Measurements from ENCODE around the gene TMEM35A. TPM values are rescaled to one million over a fixed set of nuclear protein-coding genes. Genes with fewer than 3 reads are reported as not detected.
"Not testable (repeated sequence)": the region's sequence is repeated elsewhere in the genome, so short reads cannot be mapped to it uniquely, and the experiment has no call there.

TMEM35A gene
- 1.9 TPM in 2 replicates for total RNA-seq

GRCh38 chrX:101078716-101079598 lies at the start of gene TMEM35A:
Gene TMEM35A, plus strand, starts transcription at chrX:101078879. Its CDS starts 124 bp downstream, at chrX:101079003.
- peak in 1 of 2 donors; percentile 16 for DNase-seq (ENCODE audit: low read depth in 2 of 2)

- no peak for DNase-seq (ENCODE audit: low read depth in 2 of 2)
Measured at GRCh38 chrX:101029665-101030064, 49.0 kb upstream of the TMEM35A start.

DNA sequence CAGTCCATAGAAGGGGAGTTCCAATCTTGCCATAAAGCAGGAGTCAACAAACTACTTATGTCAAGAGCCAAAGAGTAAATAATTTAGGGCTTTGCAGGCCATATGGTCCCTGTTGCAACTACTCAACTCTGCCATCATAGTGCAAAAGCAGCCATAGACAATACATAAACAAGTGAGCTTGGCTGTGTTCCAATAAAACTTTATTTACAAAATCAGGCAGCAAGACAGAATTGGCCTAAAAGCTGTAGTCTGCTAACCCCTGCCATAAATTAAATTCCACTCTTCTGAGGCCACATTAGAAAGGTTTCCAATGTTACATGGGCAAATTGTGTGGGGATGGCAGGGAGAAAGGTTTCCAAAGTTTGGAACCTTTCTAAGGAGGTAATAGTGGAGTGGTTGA lies 41.4 kb upstream of the TMEM35A start:
- DNase-seq (ENCODE audit: low read depth in 2 of 2): no peak

DNA sequence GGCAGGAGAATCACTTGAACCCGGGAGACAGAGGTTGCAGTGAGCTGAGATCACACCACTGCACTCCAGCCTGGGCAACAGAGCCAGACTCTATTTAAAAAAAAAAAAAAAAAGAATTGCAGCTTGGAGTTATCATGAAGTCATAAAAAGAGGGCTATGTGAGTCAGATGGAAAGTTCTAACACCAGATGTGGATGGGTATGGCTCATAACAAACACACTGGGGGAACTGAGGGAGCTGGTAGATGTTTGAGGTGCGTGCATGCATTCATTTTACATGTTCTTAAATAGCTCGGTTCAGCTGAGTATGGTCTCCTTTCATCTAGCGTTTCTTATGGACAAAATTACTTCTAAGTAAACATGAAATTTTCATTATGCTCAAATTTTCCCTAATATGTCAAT lies 38.5 kb upstream of the TMEM35A start:
- no peak for DNase-seq (ENCODE audit: low read depth in 2 of 2)

DNA sequence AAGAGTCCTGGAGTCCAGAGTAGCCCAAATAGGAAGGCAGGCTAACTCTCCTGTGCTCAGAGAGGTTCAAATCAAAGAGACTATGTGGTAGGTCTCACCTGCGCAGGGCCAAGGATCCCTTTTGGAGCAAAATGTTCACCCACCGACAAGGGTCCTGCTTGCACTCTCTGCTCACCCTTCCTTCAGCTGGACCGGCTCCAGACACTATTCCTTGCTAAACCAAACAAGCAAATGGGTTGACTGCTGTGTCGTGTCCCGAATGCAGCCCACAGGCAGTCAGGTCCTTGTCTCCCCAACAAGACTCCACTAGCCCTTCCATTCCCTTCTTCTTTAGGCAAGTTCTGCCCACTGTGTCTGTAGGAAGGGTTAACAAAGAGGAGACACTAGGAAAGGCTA lies 27.5 kb upstream of the TMEM35A start:
- no peak for DNase-seq (ENCODE audit: low read depth in 2 of 2)

- DNase-seq (ENCODE audit: low read depth in 2 of 2): peak; percentile 10 to 69
Measured at GRCh38 chrX:101051549-101052302, 27.0 kb upstream of the TMEM35A start, which contains the start of gene TRMT2B. Gene TRMT2B, minus strand, starts transcription at chrX:101052111. Its CDS starts 9,822 bp downstream, at chrX:101042289.

- DNase-seq (ENCODE audit: low read depth in 2 of 2): not testable (repeated sequence)
Measured at GRCh38 chrX:101056551-101056950, 22.1 kb upstream of the TMEM35A start.

GRCh38 chrX:101057093-101057714 lies 21.5 kb upstream of the TMEM35A start:
- DNase-seq (ENCODE audit: low read depth in 2 of 2): peak; percentile 32 to 88

DNA sequence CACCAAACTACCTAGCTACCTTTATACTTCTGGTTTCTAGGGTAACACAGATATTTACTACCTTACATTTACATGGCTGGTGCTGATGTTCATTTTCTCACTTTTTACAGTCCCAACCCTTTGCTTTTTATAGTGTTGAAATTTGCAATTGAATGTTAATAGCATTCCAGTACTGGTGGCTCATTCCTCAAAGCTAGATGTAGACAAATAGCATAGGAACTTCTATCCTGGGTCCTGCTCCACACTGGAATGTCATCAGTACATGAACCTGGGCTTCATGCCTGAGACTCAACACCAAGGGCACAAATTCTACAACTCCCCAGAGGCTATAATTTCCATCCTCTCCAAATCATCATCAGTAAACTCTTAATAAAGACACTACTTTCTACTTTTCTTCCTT lies 16.5 kb upstream of the TMEM35A start:
- no peak for DNase-seq (ENCODE audit: low read depth in 2 of 2)

GRCh38 chrX:101071582-101071981 lies 7.1 kb upstream of the TMEM35A start:
- no peak for DNase-seq (ENCODE audit: low read depth in 2 of 2)

DNA sequence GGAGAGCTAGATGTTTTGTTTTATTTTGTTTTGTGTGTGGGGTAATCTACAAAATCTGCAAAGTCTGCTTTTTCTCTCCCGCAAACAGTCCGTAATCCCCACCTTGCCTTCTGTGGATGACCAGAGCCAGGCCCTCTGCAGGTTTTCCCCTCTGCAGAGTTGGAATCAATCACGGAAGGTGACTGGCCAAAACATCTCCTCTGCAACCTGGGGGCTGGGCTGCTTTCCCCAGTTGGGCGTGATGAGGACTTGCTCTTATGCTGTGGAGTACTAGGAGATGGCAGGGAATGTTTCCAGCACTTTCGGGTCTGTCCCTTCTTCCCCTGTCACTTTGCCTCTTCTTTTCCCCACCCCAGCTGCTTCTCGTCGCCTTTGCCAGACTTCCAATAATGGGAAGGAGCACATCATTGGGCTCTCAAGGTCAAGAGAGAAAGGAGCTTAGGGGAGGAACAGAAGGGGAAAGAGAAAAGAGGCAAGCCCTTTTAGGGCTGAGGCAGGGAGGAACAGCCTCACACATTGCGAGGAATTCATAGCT lies 1.1 kb downstream of the TMEM35A start:
- no peak for DNase-seq (ENCODE audit: low read depth in 2 of 2)

- DNase-seq (ENCODE audit: low read depth in 2 of 2): no peak
Measured at GRCh38 chrX:101080326-101081124, 1.8 kb downstream of the TMEM35A start.

DNA sequence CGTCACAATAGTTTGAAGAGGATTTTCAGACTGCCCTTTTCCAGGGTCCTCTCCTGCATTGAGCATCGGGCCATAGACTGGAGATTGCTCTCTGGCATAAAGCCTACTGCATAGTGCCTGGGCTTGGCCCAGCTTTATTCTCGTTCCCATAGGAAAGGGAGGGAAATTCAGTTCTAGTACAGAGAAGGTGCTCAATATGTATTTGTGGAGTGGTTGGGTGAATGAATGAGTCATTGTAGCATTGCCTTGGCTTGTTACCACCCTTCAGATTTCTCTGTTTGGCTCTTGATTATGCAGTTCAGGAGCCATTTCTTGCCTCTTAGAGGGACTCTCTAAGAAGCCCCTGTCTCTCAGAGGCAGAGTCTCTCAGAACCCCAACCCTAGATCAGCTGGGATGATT lies 2.6 kb downstream of the TMEM35A start:
- no peak for DNase-seq (ENCODE audit: low read depth in 2 of 2)

DNA sequence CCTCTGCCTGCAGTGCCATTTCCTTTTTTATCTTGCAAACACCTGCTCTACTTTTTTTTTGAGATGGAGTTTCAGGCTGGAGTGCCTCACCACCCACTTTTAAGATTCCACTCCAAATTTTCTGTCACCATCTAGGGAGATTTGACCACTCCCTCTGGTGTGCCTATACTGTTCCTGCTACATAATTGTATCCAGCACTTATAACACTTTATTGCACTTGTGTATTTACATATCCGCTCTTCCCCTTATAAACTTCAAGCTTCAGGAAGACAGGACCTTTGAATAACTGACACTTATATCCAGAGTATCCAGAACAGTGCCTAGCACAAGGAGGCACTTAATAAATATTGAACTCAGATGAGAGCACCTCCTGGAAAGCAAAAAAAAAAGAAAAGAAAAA lies 13.1 kb downstream of the TMEM35A start:
- DNase-seq (ENCODE audit: low read depth in 2 of 2): no peak

DNA sequence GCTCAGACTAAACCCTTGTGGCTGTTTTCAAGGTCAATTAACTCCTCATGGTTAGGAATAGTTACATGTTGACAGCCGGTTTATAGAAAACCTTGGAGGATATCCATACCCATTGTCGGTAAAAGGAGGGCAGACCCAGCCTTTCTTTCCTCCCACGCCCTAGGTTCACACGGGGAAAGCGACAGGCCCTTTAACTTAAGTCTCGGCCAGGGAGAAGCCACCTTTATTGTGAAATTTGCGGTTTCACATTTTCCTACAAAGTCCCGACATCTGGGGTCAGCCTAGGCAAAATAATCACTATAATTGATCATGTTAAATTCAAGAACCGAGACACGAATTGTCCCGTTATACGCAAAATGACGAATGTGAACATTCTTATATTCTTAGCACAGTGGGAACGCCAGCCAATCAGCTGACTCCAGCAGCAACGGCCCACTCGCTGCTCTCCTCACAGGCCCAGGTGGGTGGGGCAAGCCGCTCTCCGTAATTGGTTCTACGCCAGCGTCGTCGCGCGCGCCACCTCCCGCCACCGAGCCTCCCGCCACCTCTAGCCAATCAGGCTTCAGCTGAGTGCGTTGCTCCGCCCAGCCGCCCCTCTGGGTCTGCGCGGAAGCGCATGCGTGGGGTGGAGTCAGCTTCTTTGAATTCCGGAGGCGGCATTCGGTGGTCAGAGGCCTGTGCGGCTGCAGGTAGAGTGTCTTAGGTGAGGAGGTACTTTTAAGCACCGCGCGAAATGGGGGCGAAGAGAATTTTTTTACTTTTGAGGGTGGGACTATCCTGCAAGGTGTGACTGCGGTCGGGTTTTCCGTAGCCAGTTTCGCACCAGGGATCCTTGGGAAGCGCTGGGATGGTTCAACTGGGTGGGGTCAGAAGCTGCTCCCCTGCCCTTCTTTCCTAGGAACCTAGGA lies 19.1 kb downstream of the TMEM35A start, which contains the start of gene CENPI:
TSS of gene CENPI (plus strand) at position 659 of the 908 bp plus-strand sequence. CDS start 2,867 bp downstream, outside the sequence.
- DNase-seq (ENCODE audit: low read depth in 2 of 2): peak; percentile 82 to 95

DNA sequence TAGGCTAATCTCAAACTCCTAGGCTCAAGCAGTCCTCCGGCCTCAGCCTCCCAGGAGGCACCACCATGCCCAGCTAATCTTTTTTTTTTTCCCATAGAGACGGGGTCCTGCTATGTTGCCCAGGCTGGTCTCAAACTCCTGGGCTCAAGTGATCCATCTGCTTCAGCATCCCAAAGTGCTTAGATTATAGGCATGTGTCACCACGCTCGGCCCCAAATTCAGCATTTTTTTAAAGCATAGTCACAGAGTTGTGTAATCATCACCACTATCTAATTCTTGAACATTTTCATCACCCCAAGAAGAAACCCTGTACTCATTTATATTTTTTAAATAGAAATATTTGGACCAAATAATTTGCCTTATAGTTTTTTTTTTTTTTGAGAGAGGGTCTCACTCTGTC lies 29.6 kb downstream of the TMEM35A start:
- DNase-seq (ENCODE audit: low read depth in 2 of 2): no peak

GRCh38 chrX:101117701-101118100 lies 39.0 kb downstream of the TMEM35A start:
- no peak for DNase-seq (ENCODE audit: low read depth in 2 of 2)

GRCh38 chrX:101136235-101136634 lies 57.6 kb downstream of the TMEM35A start:
- DNase-seq (ENCODE audit: low read depth in 2 of 2): no peak

All from dermis microvascular lymphatic vessel endothelial cell (primary cell).